NCI-H2196 treated with DMSO at 0.1 percent for 48 hours (cell line): ENCODE measurements around the gene POU2F2.
A peak's percentile ranks its signal among the peaks of the same experiment; 100 is the strongest.

Experiments
- DNase-seq: peaks from one replicate; lab custom pipeline; 2025; ENCODE audit not compliant: unreplicated experiment; lab: John Stamatoyannopoulos, UW

The POU2F2 gene

GRCh38 chr19:42081584-42082203, 50.6 kb downstream of the POU2F2 start:
- DNase-seq = peak; percentile 16

DNA sequence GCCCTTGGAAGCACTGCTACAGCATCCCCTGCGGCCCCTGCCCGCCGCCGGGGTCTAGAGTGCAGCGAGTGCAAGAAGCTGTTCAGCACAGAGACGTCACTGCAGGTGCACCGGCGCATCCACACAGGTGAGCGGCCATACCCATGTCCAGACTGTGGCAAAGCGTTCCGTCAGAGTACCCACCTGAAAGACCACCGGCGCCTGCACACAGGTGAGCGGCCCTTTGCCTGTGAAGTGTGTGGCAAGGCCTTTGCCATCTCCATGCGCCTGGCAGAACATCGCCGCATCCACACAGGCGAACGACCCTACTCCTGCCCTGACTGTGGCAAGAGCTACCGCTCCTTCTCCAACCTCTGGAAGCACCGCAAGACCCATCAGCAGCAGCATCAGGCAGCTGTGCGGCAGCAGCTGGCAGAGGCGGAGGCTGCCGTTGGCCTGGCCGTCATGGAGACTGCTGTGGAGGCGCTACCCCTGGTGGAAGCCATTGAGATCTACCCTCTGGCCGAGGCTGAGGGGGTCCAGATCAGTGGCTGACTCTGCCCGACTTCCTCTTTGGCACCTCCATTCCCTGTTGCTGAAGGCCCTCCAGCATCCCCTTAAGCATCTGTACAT, 51.4 kb downstream of the POU2F2 start:
- DNase-seq = no peak

DNA sequence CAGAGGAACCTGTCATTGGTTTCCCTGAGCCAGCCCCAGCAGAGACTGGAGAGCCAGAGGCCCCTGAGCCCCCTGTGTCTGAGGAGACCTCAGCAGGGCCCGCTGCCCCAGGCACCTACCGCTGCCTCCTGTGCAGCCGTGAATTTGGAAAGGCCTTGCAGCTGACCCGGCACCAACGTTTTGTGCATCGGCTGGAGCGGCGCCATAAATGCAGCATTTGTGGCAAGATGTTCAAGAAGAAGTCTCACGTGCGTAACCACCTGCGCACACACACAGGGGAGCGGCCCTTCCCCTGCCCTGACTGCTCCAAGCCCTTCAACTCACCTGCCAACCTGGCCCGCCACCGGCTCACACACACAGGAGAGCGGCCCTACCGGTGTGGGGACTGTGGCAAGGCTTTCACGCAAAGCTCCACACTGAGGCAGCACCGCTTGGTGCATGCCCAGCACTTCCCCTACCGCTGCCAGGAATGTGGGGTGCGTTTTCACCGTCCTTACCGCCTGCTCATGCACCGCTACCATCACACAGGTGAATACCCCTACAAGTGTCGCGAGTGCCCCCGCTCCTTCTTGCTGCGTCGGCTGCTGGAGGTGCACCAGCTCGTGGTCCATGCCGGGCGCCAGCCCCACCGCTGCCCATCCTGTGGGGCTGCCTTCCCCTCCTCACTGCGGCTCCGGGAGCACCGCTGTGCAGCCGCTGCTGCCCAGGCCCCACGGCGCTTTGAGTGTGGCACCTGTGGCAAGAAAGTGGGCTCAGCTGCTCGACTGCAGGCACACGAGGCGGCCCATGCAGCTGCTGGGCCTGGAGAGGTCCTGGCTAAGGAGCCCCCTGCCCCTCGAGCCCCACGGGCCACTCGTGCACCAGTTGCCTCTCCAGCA, 52.1 kb downstream of the POU2F2 start:
- DNase-seq = no peak

DNA sequence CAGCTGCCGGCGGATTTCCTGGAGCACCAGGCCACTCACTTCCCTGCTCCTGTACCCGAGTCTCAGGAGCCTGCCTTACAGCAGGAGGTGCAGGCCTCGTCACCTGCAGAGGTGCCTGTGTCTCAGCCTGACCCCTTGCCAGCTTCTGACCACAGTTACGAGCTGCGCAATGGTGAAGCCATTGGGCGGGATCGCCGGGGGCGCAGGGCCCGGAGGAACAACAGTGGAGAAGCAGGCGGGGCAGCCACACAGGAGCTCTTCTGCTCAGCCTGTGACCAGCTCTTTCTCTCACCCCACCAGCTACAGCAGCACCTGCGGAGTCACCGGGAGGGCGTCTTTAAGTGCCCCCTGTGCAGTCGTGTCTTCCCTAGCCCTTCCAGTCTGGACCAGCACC, 53.0 kb downstream of the POU2F2 start:
- DNase-seq = no peak

- DNase-seq = no peak
These were observed 53.5 kb downstream of the POU2F2 start for GRCh38 chr19:42078538-42079275.

DNA sequence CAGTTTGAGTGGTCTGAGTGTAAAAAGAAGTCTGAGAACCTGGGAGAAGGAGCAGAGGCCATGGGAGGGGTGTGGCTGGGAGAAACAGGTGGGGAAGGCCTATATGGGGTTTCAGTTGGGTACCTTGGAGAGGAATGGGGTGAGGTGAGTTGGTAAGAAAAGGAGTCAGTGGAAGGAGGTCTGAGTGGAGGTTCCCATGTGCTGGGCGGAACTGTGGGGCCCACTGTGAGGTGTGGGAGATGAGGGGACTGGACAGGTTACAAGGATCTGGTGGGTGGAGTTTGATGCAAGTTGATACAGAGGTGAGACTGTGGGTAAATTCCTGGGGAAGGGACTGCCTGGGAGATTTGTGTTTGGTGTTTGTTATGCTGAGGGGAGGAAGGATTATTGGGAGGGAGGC, 54.2 kb downstream of the POU2F2 start:
- DNase-seq = no peak

DNA sequence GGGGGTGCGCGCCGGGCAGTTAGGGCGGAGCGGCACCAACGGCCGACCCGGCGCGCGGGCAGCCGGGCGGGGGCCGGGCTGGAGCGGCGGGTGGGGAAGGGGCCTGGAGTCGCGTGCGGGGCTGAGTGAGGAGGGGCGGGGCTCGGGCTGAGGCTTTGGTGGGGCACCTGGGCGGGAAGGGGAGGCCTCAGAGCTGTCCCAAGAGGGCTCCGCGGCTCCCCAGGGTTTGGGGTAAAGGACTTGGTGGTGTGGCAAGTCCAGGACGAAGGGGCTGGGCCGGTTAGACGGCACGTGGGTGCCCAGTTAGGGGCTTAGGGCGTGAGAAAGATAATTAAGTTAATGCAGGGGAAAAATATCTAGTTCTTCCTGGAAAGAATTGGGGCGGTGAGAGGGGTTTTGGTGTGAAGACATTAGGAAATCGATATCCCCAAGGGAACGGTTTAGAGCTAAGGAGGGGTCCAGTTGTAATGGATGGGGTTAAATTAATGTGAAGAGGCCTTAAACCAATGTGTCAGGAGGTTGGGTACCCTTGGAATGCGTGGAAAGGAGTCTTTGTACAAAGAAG, 55.8 kb downstream of the POU2F2 start:
- DNase-seq = no peak

GRCh38 chr19:42075616-42076379, 56.4 kb downstream of the POU2F2 start, which contains the start of gene ZNF574:
ZNF574 (plus strand) TSS chr19:42076166; CDS start chr19:42078607, 2,441 bp downstream.
- DNase-seq = peak; percentile 99

GRCh38 chr19:42075364-42075615, 57.0 kb downstream of the POU2F2 start:
- DNase-seq = no peak

GRCh38 chr19:42074513-42075363, 57.5 kb downstream of the POU2F2 start:
- DNase-seq = no peak

GRCh38 chr19:42071247-42071646, 61.0 kb downstream of the POU2F2 start:
- DNase-seq = no peak

DNA sequence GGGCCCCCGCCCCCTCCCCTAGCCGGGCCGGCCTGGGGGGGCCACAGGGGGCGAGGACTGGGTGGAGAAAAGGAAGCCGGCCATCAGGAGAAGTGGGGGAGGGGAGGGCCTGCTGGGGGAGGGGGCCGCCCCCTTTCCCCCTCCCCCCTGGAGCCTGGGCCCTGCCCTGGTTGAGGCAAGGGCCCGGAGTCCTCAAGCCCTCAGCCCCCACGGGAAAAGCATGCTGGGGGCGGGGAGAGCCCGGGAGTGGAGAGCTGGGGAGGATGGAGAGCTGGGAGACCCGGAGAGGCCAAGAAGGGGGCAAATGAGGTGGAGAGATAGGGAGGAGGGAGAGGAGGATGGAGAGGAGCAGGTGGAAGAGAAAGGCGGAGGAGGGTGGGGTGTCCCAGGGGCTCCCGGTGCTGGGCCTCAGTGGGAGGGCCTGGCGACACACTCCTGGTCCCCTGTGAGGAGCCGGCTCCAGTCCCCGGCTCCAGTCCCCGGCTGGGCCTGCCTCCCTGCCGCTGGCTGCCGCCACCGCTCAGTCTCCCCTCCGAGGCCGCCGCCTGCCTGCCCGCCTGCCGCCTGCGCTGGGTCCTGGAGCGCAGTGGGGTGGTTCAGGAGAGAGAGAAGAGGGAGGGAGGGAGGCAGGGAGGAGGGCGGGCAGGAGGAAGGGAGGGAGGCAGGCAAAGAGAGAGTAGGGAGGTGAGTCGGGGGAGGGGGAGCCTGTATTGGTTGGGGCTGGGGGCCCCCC, 62.5 kb downstream of the POU2F2 start, which contains the start of gene GRIK5:
Gene GRIK5 (minus strand): TSS at position 588 of the 733 bp plus-strand sequence. CDS start 4,436 bp downstream, outside the sequence.
- DNase-seq = no peak

DNA sequence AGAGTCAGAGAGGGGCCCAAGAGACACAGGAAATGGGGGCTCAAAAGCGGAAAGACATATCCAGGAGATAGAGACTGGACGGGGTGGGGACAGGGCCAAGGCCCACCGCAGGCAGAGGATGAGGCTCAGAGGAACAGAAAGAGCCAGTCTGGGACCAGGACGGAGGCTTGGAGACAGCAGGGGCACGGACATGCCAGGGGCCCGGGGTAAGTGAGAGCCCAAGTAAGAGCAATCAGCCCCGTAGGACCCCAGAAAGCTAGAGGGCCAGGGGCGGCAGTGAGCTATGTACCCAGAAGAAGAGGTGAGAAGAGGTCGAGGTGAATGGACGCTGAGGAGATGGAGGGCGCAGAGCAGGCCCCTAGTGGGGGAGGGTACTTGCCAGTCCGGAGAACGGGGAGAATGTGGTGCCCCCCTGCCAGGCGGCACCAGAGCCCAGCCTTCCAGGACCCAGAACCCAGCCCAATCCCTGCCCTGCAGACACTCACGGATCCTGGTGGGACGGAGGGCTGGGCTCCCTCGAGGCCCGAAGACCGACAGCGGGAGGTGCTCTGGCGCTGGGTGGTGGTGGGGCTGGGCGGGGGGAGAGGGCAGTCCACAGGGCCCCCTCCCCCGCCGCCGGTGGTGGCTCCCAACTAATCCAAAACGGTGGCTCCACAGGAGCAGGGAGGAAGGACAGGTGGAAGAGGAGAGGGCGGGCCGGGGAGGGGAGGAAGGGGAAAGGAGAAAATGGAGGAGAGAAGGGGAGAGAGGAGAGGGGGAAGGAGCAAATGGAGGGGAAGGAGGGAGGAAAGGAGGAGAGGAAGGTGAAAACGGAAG, 63.3 kb downstream of the POU2F2 start:
- no peak for DNase-seq

GRCh38 chr19:42068361-42068755, 63.9 kb downstream of the POU2F2 start:
- no peak for DNase-seq

DNA sequence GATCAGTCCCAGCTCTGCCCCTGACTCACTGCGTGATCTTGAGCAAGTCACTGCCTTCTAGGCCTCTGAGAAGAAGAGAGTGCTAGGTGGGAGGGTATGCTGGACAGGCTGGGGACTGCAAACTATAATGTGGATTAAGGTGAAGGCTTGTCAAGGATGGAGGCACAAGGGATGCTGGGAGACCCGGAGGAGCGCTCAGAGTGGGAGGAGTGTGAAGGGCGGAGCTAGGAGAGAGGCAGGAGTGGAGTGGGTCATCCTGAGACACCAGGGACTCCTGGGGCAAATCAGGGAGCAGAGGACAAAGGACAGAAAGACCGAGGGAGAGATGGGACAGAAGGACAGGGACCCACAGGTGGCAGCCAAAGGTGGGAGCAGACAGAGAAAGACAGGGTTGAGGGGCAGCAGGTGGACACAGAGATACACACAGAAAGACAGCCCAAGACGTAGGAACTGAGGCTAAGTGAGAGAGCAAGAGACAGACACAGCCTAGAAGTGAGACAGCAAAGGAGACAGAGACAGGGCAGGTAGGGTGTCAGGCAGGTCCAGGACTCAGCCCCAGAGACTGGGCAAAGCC, 64.8 kb downstream of the POU2F2 start:
- no peak for DNase-seq

- peak; percentile 63 for DNase-seq
These were observed 66.0 kb downstream of the POU2F2 start for GRCh38 chr19:42066075-42066754.

GRCh38 chr19:42065511-42065910, 66.7 kb downstream of the POU2F2 start:
- DNase-seq = no peak
